K562 (cell line): Measurements from ENCODE around the gene NQO2. TPM values are rescaled to one million over a fixed set of nuclear protein-coding genes. Genes with fewer than 3 reads are reported as not detected.

Experiments used
- ATAC-seq: fragments of 200-7000 bp; cut with Tn5 transposase; 3 replicates; pipeline ENCODE4 v1.9.1; 2020; ENCODE audit warnings: moderate library complexity
- BruUV-seq: library from RNA; stranded (reverse); fragments of 400-500 nt; replicated peaks from 2 replicates; lab custom pipeline; 2021; lab: Mats Ljungman, UMichigan
- CTCF ChIA-PET: fragments of 300-600 bp; formaldehyde crosslinking; extraction: SDS; loops from one replicate; lab custom pipeline; 2021; ENCODE audit warnings: low intra/inter-chr PET ratio; lab: Yijun Ruan, JAX
- POLR2A ChIA-PET: fragments of 300-600, 350-650 bp; sonication (Branson Sonifier 250); formaldehyde crosslinking; extraction: SDS; loops from one replicate; lab custom pipeline; 2021; ENCODE audit warnings: antibody characterized with exemption, inconsistent platforms; lab: Yijun Ruan, JAX
- DNase-seq, 4 experiments: peaks; one replicate each; pipeline versions ENCODE4 v3.0.0 to v3.0.0-alpha.2; 2011 to 2018; ENCODE audit warnings: low spot score in 3 of 4, mixed read lengths in 3 of 4; ENCODE audit errors: extremely low read depth in 1 of 4
- FAIRE-seq: peaks from 2 replicates; lab custom pipeline; 2011; peaks lifted over from hg19 to GRCh38; lab: Jason Lieb, UNC
- H2AFZ ChIP-seq: 2 replicates; pipeline ENCODE4 v1.6.0; 2011; ENCODE audit warnings: low read depth, low read length, control low read depth, inconsistent platforms
- H3K27ac ChIP-seq: fragments of 200-600 bp; 3 replicates; pipeline ENCODE4 v1.8.0; 2011; ENCODE audit warnings: low read depth, mild to moderate bottlenecking, control low read depth, inconsistent platforms, low read length, moderate library complexity, mixed read lengths; ENCODE audit errors: extremely low read depth
- H3K27me3 ChIP-seq, 2 experiments: fragments of 300-600 bp in 1 of 2; 2 replicates in 1 of 2; 3 replicates in 1 of 2; pipeline versions ENCODE4 v1.6.0 to v1.8.0; 2011; ENCODE audit warnings: inconsistent platforms in 2 of 2, low read length in 2 of 2, mild to moderate bottlenecking in 1 of 2, mixed read lengths in 1 of 2, moderate library complexity in 1 of 2; ENCODE audit not compliant: control insufficient read depth in 2 of 2, insufficient read depth in 2 of 2
- H3K36me3 ChIP-seq: fragments of 300-600 bp; 3 replicates; pipeline ENCODE4 v1.8.0; 2011; ENCODE audit warnings: mild to moderate bottlenecking, low read length, inconsistent platforms; ENCODE audit not compliant: control insufficient read depth, insufficient read depth
- H3K4me1 ChIP-seq, 2 experiments: fragments of 200-600 bp in 1 of 2; replicated peaks in 1 of 2; 2 replicates in 1 of 2; 3 replicates in 1 of 2; pipeline versions ENCODE4 v1.5.1 to v1.8.0; 2011; ENCODE audit warnings: inconsistent platforms in 2 of 2, low read length in 2 of 2, mild to moderate bottlenecking in 1 of 2, mixed read lengths in 1 of 2, moderate library complexity in 1 of 2; ENCODE audit not compliant: control insufficient read depth in 2 of 2, insufficient read depth in 2 of 2
- H3K4me2 ChIP-seq: 2 replicates; pipeline ENCODE4 v1.6.1; 2011; ENCODE audit warnings: low read length, control low read depth, inconsistent platforms, mixed read lengths; ENCODE audit not compliant: insufficient read depth
- H3K4me3 ChIP-seq: fragments of 200-600 bp; sonication (generic), shearing (Covaris generic); 2 replicates; pipeline ENCODE4 v1.5.1; 2016; ENCODE audit warnings: control low read depth, inconsistent platforms
- H3K79me2 ChIP-seq: fragments of 200-600 bp; 3 replicates; pipeline ENCODE4 v1.8.0; 2011; ENCODE audit warnings: low read length, inconsistent platforms; ENCODE audit not compliant: control insufficient read depth, insufficient read depth
- H3K9ac ChIP-seq, 2 experiments: 2 replicates each; pipeline versions ENCODE4 v1.6.0 to v1.6.1; 2011; ENCODE audit warnings: low read depth in 2 of 2, low read length in 2 of 2, control low read depth in 1 of 2, inconsistent platforms in 1 of 2, mild to moderate bottlenecking in 1 of 2, mixed read lengths in 1 of 2; ENCODE audit not compliant: insufficient read depth in 1 of 2
- H3K9me1 ChIP-seq: one replicate; pipeline ENCODE4 v1.6.0; 2011; ENCODE audit warnings: inconsistent platforms, mild to moderate bottlenecking, low read length, moderate library complexity; ENCODE audit not compliant: control insufficient read depth, insufficient read depth
- H3K9me3 ChIP-seq: replicated peaks from 2 replicates; pipeline ENCODE4 v1.5.1; 2011; ENCODE audit warnings: low read depth, low read length, inconsistent platforms; ENCODE audit not compliant: control insufficient read depth, insufficient read depth
- H4K20me1 ChIP-seq: replicated peaks from 2 replicates; pipeline ENCODE4 v1.6.1; 2011; ENCODE audit warnings: low read length, inconsistent platforms, mixed read lengths; ENCODE audit not compliant: control insufficient read depth, insufficient read depth
- BRD9 ChIP-seq: fragments of 450-650 bp; IDR thresholded peaks from 2 replicates; pipeline ENCODE4 v1.6.1; 2018; ENCODE audit warnings: low read depth; ENCODE audit not compliant: partially characterized antibody
- BRF1 ChIP-seq: IDR thresholded peaks from 3 replicates; pipeline ENCODE4 v1.6.1; 2011; ENCODE audit warnings: borderline replicate concordance, mild to moderate bottlenecking; ENCODE audit not compliant: insufficient read length; ENCODE audit errors: extremely low read depth
- CTBP1 ChIP-seq: fragments of 450-650 bp; IDR thresholded peaks from 2 replicates; pipeline ENCODE4 v1.6.1; 2016; ENCODE audit warnings: borderline replicate concordance
- HNRNPLL ChIP-seq: fragments of 200-400 bp; formaldehyde crosslinking; IDR thresholded peaks from 2 replicates; pipeline ENCODE4 v1.6.1; 2017; ENCODE audit warnings: low read length, low read depth, mild to moderate bottlenecking; ENCODE audit not compliant: poor library complexity, severe bottlenecking
- MAZ ChIP-seq, 2 experiments: fragments of 450-650 bp in 1 of 2; sonication (generic) in 1 of 2; formaldehyde crosslinking; IDR thresholded peaks in 1 of 2; conservative IDR thresholded peaks in 1 of 2; 2 replicates each; pipeline versions ENCODE4 v1.4.0 to v1.5.0; 2020; ENCODE audit warnings: mild to moderate bottlenecking in 1 of 2, missing genetic modification reagents in 1 of 2
- MTF1 ChIP-seq: fragments of 250-450 bp; sonication (Bioruptor Pico); IDR thresholded peaks from 2 replicates; pipeline ENCODE4 v1.9.0; 2021; ENCODE audit warnings: moderate library complexity, mild to moderate bottlenecking, inconsistent platforms, borderline replicate concordance
- POLR2AphosphoS2 ChIP-seq: IDR thresholded peaks from 2 replicates; pipeline ENCODE4 v1.6.1; 2012; ENCODE audit warnings: low read length, improper control_type of control experiment
- PYGO2 ChIP-seq: fragments of 450-650 bp; IDR thresholded peaks from 2 replicates; pipeline ENCODE4 v1.6.1; 2016; ENCODE audit warnings: mild to moderate bottlenecking, missing genetic modification characterization, moderate library complexity, missing compliant biosample characterization
- RBBP5 ChIP-seq: fragments of 200-600 bp; sonication (generic); IDR thresholded peaks from 2 replicates; pipeline ENCODE4 v1.6.1; 2012; ENCODE audit warnings: borderline replicate concordance, mild to moderate bottlenecking, low read length, control low read depth, inconsistent platforms; ENCODE audit not compliant: insufficient read depth, poor library complexity, severe bottlenecking
- XRCC4 ChIP-seq: IDR thresholded peaks from one replicate; pipeline ENCODE4 v1.6.1; 2011; ENCODE audit not compliant: insufficient read depth, insufficient read length; ENCODE audit errors: extremely low read depth
- ZBTB7A ChIP-seq: IDR thresholded peaks from 2 replicates; pipeline ENCODE4 v1.6.1; 2011; ENCODE audit warnings: low read depth, mild to moderate bottlenecking, low read length, moderate library complexity, borderline replicate concordance; ENCODE audit not compliant: control insufficient read depth
- ZNF232 ChIP-seq: sonication (generic); formaldehyde crosslinking; IDR thresholded peaks from 2 replicates; pipeline ENCODE4 v1.8.0; 2022; ENCODE audit warnings: mild to moderate bottlenecking, missing genetic modification reagents
- WGBS: fragments of 100-300 bp; shearing (Covaris generic); methylation state at CpG from one replicate; pipeline ENCODE4 v1.1.6; 2016; ENCODE audit warnings: low coverage, mixed read lengths; ENCODE audit not compliant: insufficient coverage; ENCODE audit errors: missing lambda C conversion rate; 5-methylcytosine and 5-hydroxymethylcytosine counted together
- in situ Hi-C: fragments of 300-500 bp; cut with MboI; formaldehyde crosslinking; loops from 4 replicates; pipeline ENCODE4 v1.15.0; 2018; ENCODE audit warnings: inconsistent platforms, mixed read lengths
- intact Hi-C: fragments of 100-400 bp; cut with micrococcal nuclease; formaldehyde crosslinking; loops from 2 replicates; pipeline ENCODE4 v1.14.2; 2022
- polyA plus RNA-seq, 8 experiments: library from polyadenylated mRNA; depleted of rRNA in 4 of 8; stranded (reverse) in 5 of 8; unstranded in 3 of 8; fragments of >200 nt; fragmentation: Nextera tagmentation in 2 of 8; fragmentation: Illumina TruSeq in 1 of 8; extraction: Ambion mirVana in 2 of 8; extraction: Trizol in 1 of 8; gene quantifications; 2 replicates each; pipeline versions ENCODE4 v1.2.1 to v1.2.3, GENCODE V29; 2011 to 2014; ENCODE audit warnings: inconsistent platforms in 1 of 8, missing spikeins in 1 of 8
- total RNA-seq, 7 experiments: library from RNA; depleted of rRNA in 6 of 7; stranded (reverse); fragments of >200 nt in 6 of 7; fragmentation: Illumina TruSeq in 2 of 7; extraction: Trizol in 2 of 7; gene quantifications; 2 replicates each; pipeline versions ENCODE4 v1.2.1 to v1.2.3, GENCODE V29; 2011 to 2021; ENCODE audit warnings: low replicate concordance in 1 of 7
- TF ChIP-seq, protein P1 (sequence below): fragments of 450-650 bp; IDR thresholded peaks from 2 replicates; pipeline ENCODE4 v1.6.1; 2016; ENCODE audit warnings: borderline replicate concordance
- TF ChIP-seq, protein P2 (sequence below): sonication (generic); formaldehyde crosslinking; IDR thresholded peaks from 2 replicates; pipeline ENCODE4 v1.8.0; 2022; ENCODE audit warnings: missing genetic modification reagents, mild to moderate bottlenecking, borderline replicate concordance

The NQO2 gene
- total and polyA plus RNA-seq, 9 of the 15 experiments (the other 6 are each of a cell fraction or from before 2014, with no cell fraction given) = 54.6 to 214 (median 116) TPM

GRCh38 chr6:2968600-2969135, 31.0 kb upstream of the NQO2 start:
- no peak overlapping the region; the same call in 1 of the 2 replicates for H2AFZ ChIP-seq
- peaks cover 43 to 46% of the 10 kb centered on the region in 2 experiments for H3K4me1 ChIP-seq
- H3K9ac ChIP-seq = peak overlapping the region; percentile 0 to 81; a peak in 2 of 4 replicates
- no peaks in the 10 kb centered on the region for H3K27me3 ChIP-seq
- FAIRE-seq (no peak), ATAC-seq (no peak), DNase-seq (no peak)
- peaks cover 79% of the 10 kb centered on the region for H3K79me2 ChIP-seq
- H4K20me1 ChIP-seq = no peaks in the 10 kb centered on the region
- ChIA-PET POLR2A (interaction anchor here (1.0 to 2.0 kb wide), 6 partner anchors 11 to 127 kb away, joined by 4 to 10 read pairs (median 4); partner anchors contain the start of gene SERPINB1), CTCF (no interaction called here)
- no TSS peak for BruUV-seq
- WGBS = 46% methylated on average over 8 of the region's 8 CpGs
- peak overlapping the region; percentile 22; the same call in 1 of the 2 replicates for H3K4me2 ChIP-seq
- intact Hi-C loops = no loop called here
- TF ChIP-seq ZNF232 (CRISPR knock-in tag) (0 out of 2 replicates have a peak, but pooled peaks have one; percentile 28), MAZ (CRISPR knock-in tag; conservative IDR thresholded peaks at IDR 0.05 in 1 of 2, IDR thresholded peaks at IDR 0.05 in 1 of 2) (0 out of 4 replicates have a peak, but pooled peaks of 1 of the 2 experiments have one; percentile 13), BRD9 (no peak), BRF1 (no peak), ZBTB7A (peak; percentile 65; the same call in 1 of the 2 replicates), RBBP5 (peak; percentile 47), XRCC4 (no peak), POLR2AphosphoS2 (no peak), CTBP1 (no peak), PYGO2 (no peak), HNRNPLL (peak; percentile 21), MTF1 (no peak)
- TF ChIP-seq, protein P1, sequence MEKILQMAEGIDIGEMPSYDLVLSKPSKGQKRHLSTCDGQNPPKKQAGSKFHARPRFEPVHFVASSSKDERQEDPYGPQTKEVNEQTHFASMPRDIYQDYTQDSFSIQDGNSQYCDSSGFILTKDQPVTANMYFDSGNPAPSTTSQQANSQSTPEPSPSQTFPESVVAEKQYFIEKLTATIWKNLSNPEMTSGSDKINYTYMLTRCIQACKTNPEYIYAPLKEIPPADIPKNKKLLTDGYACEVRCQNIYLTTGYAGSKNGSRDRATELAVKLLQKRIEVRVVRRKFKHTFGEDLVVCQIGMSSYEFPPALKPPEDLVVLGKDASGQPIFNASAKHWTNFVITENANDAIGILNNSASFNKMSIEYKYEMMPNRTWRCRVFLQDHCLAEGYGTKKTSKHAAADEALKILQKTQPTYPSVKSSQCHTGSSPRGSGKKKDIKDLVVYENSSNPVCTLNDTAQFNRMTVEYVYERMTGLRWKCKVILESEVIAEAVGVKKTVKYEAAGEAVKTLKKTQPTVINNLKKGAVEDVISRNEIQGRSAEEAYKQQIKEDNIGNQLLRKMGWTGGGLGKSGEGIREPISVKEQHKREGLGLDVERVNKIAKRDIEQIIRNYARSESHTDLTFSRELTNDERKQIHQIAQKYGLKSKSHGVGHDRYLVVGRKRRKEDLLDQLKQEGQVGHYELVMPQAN = no peak
- TF ChIP-seq, protein P2, sequence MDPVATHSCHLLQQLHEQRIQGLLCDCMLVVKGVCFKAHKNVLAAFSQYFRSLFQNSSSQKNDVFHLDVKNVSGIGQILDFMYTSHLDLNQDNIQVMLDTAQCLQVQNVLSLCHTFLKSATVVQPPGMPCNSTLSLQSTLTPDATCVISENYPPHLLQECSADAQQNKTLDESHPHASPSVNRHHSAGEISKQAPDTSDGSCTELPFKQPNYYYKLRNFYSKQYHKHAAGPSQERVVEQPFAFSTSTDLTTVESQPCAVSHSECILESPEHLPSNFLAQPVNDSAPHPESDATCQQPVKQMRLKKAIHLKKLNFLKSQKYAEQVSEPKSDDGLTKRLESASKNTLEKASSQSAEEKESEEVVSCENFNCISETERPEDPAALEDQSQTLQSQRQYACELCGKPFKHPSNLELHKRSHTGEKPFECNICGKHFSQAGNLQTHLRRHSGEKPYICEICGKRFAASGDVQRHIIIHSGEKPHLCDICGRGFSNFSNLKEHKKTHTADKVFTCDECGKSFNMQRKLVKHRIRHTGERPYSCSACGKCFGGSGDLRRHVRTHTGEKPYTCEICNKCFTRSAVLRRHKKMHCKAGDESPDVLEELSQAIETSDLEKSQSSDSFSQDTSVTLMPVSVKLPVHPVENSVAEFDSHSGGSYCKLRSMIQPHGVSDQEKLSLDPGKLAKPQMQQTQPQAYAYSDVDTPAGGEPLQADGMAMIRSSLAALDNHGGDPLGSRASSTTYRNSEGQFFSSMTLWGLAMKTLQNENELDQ (CRISPR knock-in tag) = no peak
- H3K36me3 ChIP-seq = peaks cover 9% of the 10 kb centered on the region; the same call in 2 of the 3 replicates
- H3K9me3 ChIP-seq = no peaks in the 10 kb centered on the region
- in situ Hi-C loops = no loop called here
- H3K9me1 ChIP-seq = no peaks in the 10 kb centered on the region
- peak overlapping the region; percentile 37; the same call in 2 of the 3 replicates for H3K27ac ChIP-seq
- no peak overlapping the region for H3K4me3 ChIP-seq
